A549 (cell line): Measurements from ENCODE around the gene ANKRD34A.

ENCODE experiments used
- EHF ChIP-seq: fragments of 250-450 bp; sonication (Bioruptor Pico); IDR thresholded peaks from 2 replicates; pipeline ENCODE4 v1.5.0; 2020; ENCODE audit warnings: mild to moderate bottlenecking
- MYC ChIP-seq: IDR thresholded peaks from 2 replicates; pipeline ENCODE4 v1.6.1; 2012; ENCODE audit warnings: mild to moderate bottlenecking, inconsistent platforms, low read length, improper control_type of control experiment, borderline replicate concordance
- SREBF2 ChIP-seq: fragments of 450-650 bp; IDR thresholded peaks from 2 replicates; pipeline ENCODE4 v1.6.1; 2014; ENCODE audit warnings: mild to moderate bottlenecking, moderate library complexity
- TF ChIP-seq, protein P1 (sequence below): fragments of >200 bp; sonication (Bioruptor Twin); formaldehyde crosslinking; IDR thresholded peaks from 3 replicates; pipeline ENCODE4 v1.5.1; 2016
- TF ChIP-seq, protein P2 (sequence below): fragments of 200-600 bp; sonication (generic); IDR thresholded peaks from 2 replicates; pipeline ENCODE4 v1.6.1; 2016; ENCODE audit warnings: antibody characterized with exemption, mild to moderate bottlenecking, moderate library complexity

DNA sequence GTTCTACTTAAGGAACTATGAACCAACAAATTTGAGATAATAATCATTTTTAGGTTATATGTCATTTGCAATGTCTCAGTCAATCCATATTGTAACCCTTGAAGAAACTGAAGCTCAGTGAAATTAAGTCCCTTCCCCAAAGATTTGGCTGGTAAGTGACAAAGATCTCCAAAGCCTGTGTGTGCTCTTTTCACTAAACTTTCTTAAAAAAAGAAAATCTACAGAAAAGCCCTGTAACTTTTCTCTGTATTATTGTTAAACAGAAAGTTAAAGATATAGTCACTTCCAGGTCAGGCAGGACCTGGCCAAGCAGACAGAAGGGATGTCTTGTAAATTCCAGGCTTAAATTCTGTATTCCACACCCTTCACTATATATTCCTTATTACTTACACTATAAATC, 8.0 kb downstream of the ANKRD34A start:
- TF ChIP-seq, protein P1, sequence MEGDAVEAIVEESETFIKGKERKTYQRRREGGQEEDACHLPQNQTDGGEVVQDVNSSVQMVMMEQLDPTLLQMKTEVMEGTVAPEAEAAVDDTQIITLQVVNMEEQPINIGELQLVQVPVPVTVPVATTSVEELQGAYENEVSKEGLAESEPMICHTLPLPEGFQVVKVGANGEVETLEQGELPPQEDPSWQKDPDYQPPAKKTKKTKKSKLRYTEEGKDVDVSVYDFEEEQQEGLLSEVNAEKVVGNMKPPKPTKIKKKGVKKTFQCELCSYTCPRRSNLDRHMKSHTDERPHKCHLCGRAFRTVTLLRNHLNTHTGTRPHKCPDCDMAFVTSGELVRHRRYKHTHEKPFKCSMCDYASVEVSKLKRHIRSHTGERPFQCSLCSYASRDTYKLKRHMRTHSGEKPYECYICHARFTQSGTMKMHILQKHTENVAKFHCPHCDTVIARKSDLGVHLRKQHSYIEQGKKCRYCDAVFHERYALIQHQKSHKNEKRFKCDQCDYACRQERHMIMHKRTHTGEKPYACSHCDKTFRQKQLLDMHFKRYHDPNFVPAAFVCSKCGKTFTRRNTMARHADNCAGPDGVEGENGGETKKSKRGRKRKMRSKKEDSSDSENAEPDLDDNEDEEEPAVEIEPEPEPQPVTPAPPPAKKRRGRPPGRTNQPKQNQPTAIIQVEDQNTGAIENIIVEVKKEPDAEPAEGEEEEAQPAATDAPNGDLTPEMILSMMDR = no peak
- TF ChIP-seq EHF (CRISPR knock-in tag) (no peak), MYC (no peak), SREBF2 (no peak)
- TF ChIP-seq, protein P2, sequence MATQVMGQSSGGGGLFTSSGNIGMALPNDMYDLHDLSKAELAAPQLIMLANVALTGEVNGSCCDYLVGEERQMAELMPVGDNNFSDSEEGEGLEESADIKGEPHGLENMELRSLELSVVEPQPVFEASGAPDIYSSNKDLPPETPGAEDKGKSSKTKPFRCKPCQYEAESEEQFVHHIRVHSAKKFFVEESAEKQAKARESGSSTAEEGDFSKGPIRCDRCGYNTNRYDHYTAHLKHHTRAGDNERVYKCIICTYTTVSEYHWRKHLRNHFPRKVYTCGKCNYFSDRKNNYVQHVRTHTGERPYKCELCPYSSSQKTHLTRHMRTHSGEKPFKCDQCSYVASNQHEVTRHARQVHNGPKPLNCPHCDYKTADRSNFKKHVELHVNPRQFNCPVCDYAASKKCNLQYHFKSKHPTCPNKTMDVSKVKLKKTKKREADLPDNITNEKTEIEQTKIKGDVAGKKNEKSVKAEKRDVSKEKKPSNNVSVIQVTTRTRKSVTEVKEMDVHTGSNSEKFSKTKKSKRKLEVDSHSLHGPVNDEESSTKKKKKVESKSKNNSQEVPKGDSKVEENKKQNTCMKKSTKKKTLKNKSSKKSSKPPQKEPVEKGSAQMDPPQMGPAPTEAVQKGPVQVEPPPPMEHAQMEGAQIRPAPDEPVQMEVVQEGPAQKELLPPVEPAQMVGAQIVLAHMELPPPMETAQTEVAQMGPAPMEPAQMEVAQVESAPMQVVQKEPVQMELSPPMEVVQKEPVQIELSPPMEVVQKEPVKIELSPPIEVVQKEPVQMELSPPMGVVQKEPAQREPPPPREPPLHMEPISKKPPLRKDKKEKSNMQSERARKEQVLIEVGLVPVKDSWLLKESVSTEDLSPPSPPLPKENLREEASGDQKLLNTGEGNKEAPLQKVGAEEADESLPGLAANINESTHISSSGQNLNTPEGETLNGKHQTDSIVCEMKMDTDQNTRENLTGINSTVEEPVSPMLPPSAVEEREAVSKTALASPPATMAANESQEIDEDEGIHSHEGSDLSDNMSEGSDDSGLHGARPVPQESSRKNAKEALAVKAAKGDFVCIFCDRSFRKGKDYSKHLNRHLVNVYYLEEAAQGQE = no peak
